Tibial nerve (tissue), 4 donors: ENCODE data around the gene EMC8. TPM values are rescaled to one million over a fixed set of nuclear protein-coding genes. Genes with fewer than 3 reads are reported as not detected.

Experiments
- DNase-seq, 2 donors: peaks; one replicate each; pipeline ENCODE4 v3.0.0-alpha.2; 2019; ENCODE audit warnings: low spot score in 2 of 2
- H3K27ac ChIP-seq, 4 donors: fragments of 200-600 bp; sonication (generic) in 3 of 4; one replicate each; pipeline ENCODE4 v1.5.1; 2017 to 2019; ENCODE audit warnings: mild to moderate bottlenecking in 1 of 4
- H3K27me3 ChIP-seq, 2 donors: fragments of 200-600 bp; sonication (generic) in 1 of 2; one replicate each; pipeline versions ENCODE4 v1.5.1 to v1.6.0; 2017 to 2019
- H3K36me3 ChIP-seq, 3 donors: fragments of 200-600 bp; sonication (generic); one replicate each; pipeline ENCODE4 v1.5.1; 2018 to 2019
- H3K4me1 ChIP-seq, 4 donors: fragments of 200-600 bp; sonication (generic) in 3 of 4; one replicate each; pipeline ENCODE4 v1.5.1; 2017 to 2019
- H3K4me3 ChIP-seq, 4 donors: fragments of 200-600 bp; sonication (generic) in 3 of 4; one replicate each; pipeline ENCODE4 v1.5.1; 2017 to 2019; ENCODE audit warnings: mild to moderate bottlenecking in 1 of 4, moderate library complexity in 1 of 4
- H3K9me3 ChIP-seq, 4 donors: fragments of 200-600 bp; sonication (generic) in 3 of 4; one replicate each; pipeline ENCODE4 v1.5.1; 2017 to 2019
- CTCF ChIP-seq, 5 experiments: fragments of 200-600 bp in 3 of 5; fragments of 450-650 bp in 2 of 5; sonication (generic) in 3 of 5; IDR thresholded peaks; one replicate each; pipeline ENCODE4 v1.5.1; 2016 to 2019; ENCODE audit warnings: antibody characterized with exemption in 5 of 5, mild to moderate bottlenecking in 3 of 5, moderate library complexity in 2 of 5
- EP300 ChIP-seq, 2 donors: sonication (generic); formaldehyde crosslinking; IDR thresholded peaks; one replicate each; pipeline ENCODE4 v1.6.1; 2017; ENCODE audit warnings: antibody characterized with exemption in 2 of 2, mild to moderate bottlenecking in 1 of 2
- POLR2A ChIP-seq, 2 donors: fragments of 450-650 bp; IDR thresholded peaks; one replicate each; pipeline ENCODE4 v1.6.1; 2017; ENCODE audit warnings: antibody characterized with exemption in 2 of 2, mild to moderate bottlenecking in 2 of 2, moderate library complexity in 2 of 2
- WGBS, 2 donors: methylation state at CpG; one replicate each; pipeline ENCODE4 v1.1.5; 2018; 5-methylcytosine and 5-hydroxymethylcytosine counted together
- total RNA-seq, 4 donors: library from RNA; depleted of rRNA; stranded (reverse); fragments of >200 nt; gene quantifications; one replicate each; pipeline ENCODE4 v1.1.0, GENCODE V29; 2016

Gene EMC8
- total RNA-seq, 4 donors from 2014 or later: 31.8 to 46.2 (median 35.4) TPM

GRCh38 chr16:85812811-85813700 lies 13.7 kb upstream of the EMC8 start:
- no peak overlapping the region for H3K4me3 ChIP-seq
- 85 to 86% methylated on average over 20 of the region's 20 CpGs for WGBS, 2 donors
- TF ChIP-seq POLR2A (IDR thresholded peaks at IDR 0.05) (no peak), CTCF (IDR thresholded peaks at IDR 0.05) (no peak), EP300 (IDR thresholded peaks at IDR 0.05) (no peak)

DNA sequence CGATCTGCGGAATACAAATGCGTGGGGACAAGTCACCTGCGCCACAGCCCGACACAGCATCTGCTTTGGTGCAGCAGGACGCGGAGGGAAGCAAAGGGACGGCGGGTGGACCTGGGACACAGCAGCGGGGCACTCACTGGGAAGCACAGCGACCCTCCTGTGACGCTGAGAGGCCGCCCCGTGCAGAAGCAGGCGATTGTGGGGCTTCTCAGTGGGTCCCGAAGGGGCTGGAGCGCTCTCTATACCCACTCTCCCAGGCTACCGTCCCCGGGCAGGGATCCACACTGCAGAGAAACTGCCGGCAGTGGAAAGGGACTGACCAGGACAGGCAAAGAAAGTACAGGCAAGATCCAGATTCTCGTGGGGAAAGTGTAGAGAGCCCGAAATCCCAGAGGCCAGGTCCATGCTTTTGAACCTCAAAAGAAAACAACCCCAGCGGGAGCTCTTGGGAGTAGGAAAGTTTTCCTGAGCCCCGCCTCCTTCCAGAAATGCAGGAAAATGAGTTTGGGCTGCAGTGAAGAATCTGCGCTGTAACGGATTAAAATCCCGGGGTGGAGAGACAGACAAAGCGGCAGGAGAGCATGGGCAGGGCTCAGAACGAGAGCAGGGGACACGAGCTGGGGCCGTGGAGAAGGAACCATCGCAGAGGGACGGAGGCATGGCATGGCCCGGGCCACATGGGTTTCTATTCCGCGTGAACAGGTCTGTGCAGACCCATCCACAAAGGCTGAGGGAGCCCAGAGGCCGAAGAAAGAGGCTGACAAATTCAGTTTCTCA lies 12.9 kb upstream of the EMC8 start:
- Histone ChIP-seq H3K4me1 (no peaks in the 10 kb centered on the region), H3K4me3 (no peak overlapping the region), H3K36me3 (peaks cover 0 to 2% (median 0%) of the 10 kb centered on the region in 3 donors), H3K9me3 (no peaks in the 10 kb centered on the region), H3K27ac (no peak overlapping the region), H3K27me3 (peaks cover 0 to 29% of the 10 kb centered on the region in 2 donors)
- TF ChIP-seq POLR2A (IDR thresholded peaks at IDR 0.05) (no peak), CTCF (IDR thresholded peaks at IDR 0.05) (no peak), EP300 (IDR thresholded peaks at IDR 0.05) (no peak)
- no peak for DNase-seq
- WGBS, 2 donors: 34 to 41% methylated on average over 36 to 37 of the region's 37 CpGs

More at GRCh38 chr16:85812811-85813700, 13.7 kb upstream of the EMC8 start:
- Histone ChIP-seq H3K27me3 (peaks cover 0 to 32% of the 10 kb centered on the region in 2 donors), H3K9me3 (no peaks in the 10 kb centered on the region), H3K36me3 (no peaks in the 10 kb centered on the region), H3K4me1 (no peaks in the 10 kb centered on the region), H3K27ac (no peak overlapping the region)
- DNase-seq: no peak

- H3K9me3 ChIP-seq: no peaks in the 10 kb centered on the region
- H3K36me3 ChIP-seq: peaks cover 0 to 17% (median 4%) of the 10 kb centered on the region in 3 donors
- no peaks in the 10 kb centered on the region for H3K4me1 ChIP-seq
- DNase-seq: no peak
- WGBS, 2 donors: 81 to 92% methylated on average over 7 of the region's 7 CpGs
- no peak overlapping the region for H3K4me3 ChIP-seq
- TF ChIP-seq EP300 (IDR thresholded peaks at IDR 0.05) (no peak), CTCF (IDR thresholded peaks at IDR 0.05) (no peak), POLR2A (IDR thresholded peaks at IDR 0.05) (no peak)
- no peak overlapping the region for H3K27ac ChIP-seq
- H3K27me3 ChIP-seq: peaks cover 0 to 29% of the 10 kb centered on the region in 2 donors
These were observed 11.4 kb upstream of the EMC8 start for GRCh38 chr16:85810742-85811115.

- Histone ChIP-seq H3K27me3 (peaks cover 0 to 29% of the 10 kb centered on the region in 2 donors), H3K9me3 (no peaks in the 10 kb centered on the region), H3K27ac (no peak overlapping the region), H3K4me3 (no peak overlapping the region), H3K36me3 (peaks cover 0 to 22% (median 8%) of the 10 kb centered on the region in 3 donors), H3K4me1 (no peaks in the 10 kb centered on the region)
- no peak for DNase-seq
- WGBS, 2 donors: 75 to 81% methylated on average over 13 of the region's 13 CpGs
- no peak for TF ChIP-seq EP300 (IDR thresholded peaks at IDR 0.05)
- no peak for TF ChIP-seq POLR2A (IDR thresholded peaks at IDR 0.05)
- TF ChIP-seq CTCF (IDR thresholded peaks at IDR 0.05): no peak
These were observed 10.9 kb upstream of the EMC8 start for GRCh38 chr16:85810097-85810741.
